Body of pancreas (tissue), 4 donors: ENCODE data around the gene RHBDD3. TPM values are rescaled to one million over a fixed set of nuclear protein-coding genes. Genes with fewer than 3 reads are reported as not detected.

Experiments
- ATAC-seq: fragments of 150-250 bp; one replicate; pipeline ENCODE4 v1.9.1; 2016
- DNase-seq, 4 donors: peaks; one replicate each; pipeline ENCODE4 v3.0.0-alpha.2; 2019
- H3K27ac ChIP-seq, 4 donors: fragments of 200-600 bp; sonication (generic); 1 replicate in 3 of 4; 2 replicates in 1 of 4; pipeline versions ENCODE4 v1.5.1 to v1.6.1; 2016 to 2019; ENCODE audit warnings: mild to moderate bottlenecking in 1 of 4, mixed read lengths in 1 of 4, moderate library complexity in 1 of 4
- H3K27me3 ChIP-seq, 2 donors: fragments of 200-600 bp; sonication (generic); one replicate each; pipeline ENCODE4 v1.6.0; 2016; ENCODE audit warnings: mild to moderate bottlenecking in 1 of 2
- H3K36me3 ChIP-seq, 2 donors: fragments of 200-600 bp; sonication (generic); replicated peaks in 1 of 2; 2 replicates each; pipeline ENCODE4 v1.5.1; 2016; ENCODE audit warnings: low read depth in 2 of 2; ENCODE audit not compliant: insufficient read depth in 1 of 2
- H3K4me1 ChIP-seq: fragments of 200-600 bp; sonication (generic); one replicate; pipeline ENCODE4 v1.6.0; 2016
- H3K4me3 ChIP-seq, 2 donors: fragments of 200-600 bp; sonication (generic); 1 replicate in 1 of 2; 2 replicates in 1 of 2; pipeline ENCODE4 v1.5.1; 2016 to 2019
- H3K9me3 ChIP-seq, 3 donors: fragments of 200-600 bp; sonication (generic); 1 replicate in 2 of 3; 2 replicates in 1 of 3; pipeline ENCODE4 v1.5.1; 2016
- POLR2A ChIP-seq, 3 donors: fragments of 450-650 bp; IDR thresholded peaks; one replicate each; pipeline ENCODE4 v1.6.1; 2016; ENCODE audit warnings: antibody characterized with exemption in 3 of 3, mild to moderate bottlenecking in 2 of 3
- WGBS, 2 donors: methylation state at CpG; one replicate each; pipeline ENCODE4 v1.1.5; 2017; 5-methylcytosine and 5-hydroxymethylcytosine counted together
- intact Hi-C: fragments of 100-400 bp; cut with DNase I; formaldehyde crosslinking; loops from one replicate; pipeline ENCODE4 v1.15.1; 2023
- total RNA-seq, 2 donors: library from RNA; depleted of rRNA; stranded (reverse); fragments of >200 nt; gene quantifications; one replicate each; pipeline ENCODE4 v1.1.0, GENCODE V29; 2016
- TF ChIP-seq, protein P1 (sequence below), 7 experiments: fragments of 450-650 bp in 4 of 7; fragments of 200-600 bp in 3 of 7; sonication (generic) in 3 of 7; IDR thresholded peaks; one replicate each; pipeline ENCODE4 v1.5.1; 2016 to 2019; ENCODE audit warnings: antibody characterized with exemption in 7 of 7

The RHBDD3 gene
- total RNA-seq, 2 donors from 2014 or later, result 32.4 to 42.2 TPM

GRCh38 chr22:29300807-29301601 is 33.2 kb upstream of the RHBDD3 start:
- TF ChIP-seq POLR2A (IDR thresholded peaks at IDR 0.05), result no peak
- TF ChIP-seq, protein P1, sequence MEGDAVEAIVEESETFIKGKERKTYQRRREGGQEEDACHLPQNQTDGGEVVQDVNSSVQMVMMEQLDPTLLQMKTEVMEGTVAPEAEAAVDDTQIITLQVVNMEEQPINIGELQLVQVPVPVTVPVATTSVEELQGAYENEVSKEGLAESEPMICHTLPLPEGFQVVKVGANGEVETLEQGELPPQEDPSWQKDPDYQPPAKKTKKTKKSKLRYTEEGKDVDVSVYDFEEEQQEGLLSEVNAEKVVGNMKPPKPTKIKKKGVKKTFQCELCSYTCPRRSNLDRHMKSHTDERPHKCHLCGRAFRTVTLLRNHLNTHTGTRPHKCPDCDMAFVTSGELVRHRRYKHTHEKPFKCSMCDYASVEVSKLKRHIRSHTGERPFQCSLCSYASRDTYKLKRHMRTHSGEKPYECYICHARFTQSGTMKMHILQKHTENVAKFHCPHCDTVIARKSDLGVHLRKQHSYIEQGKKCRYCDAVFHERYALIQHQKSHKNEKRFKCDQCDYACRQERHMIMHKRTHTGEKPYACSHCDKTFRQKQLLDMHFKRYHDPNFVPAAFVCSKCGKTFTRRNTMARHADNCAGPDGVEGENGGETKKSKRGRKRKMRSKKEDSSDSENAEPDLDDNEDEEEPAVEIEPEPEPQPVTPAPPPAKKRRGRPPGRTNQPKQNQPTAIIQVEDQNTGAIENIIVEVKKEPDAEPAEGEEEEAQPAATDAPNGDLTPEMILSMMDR (IDR thresholded peaks at IDR 0.05), result no peak
- intact Hi-C loops, result no loop called here
- WGBS, 2 donors, result 72 to 76% methylated on average over 10 of the region's 10 CpGs

GRCh38 chr22:29300467-29300806 is 32.7 kb upstream of the RHBDD3 start:
- Histone ChIP-seq H3K4me3 (no peak overlapping the region), H3K27ac (no peak overlapping the region), H3K9me3 (no peaks in the 10 kb centered on the region), H3K4me1 (peaks cover 15% of the 10 kb centered on the region), H3K27me3 (no peaks in the 10 kb centered on the region), H3K36me3 (peaks cover 37 to 39% of the 10 kb centered on the region in 2 donors)
- intact Hi-C loops, result no loop called here
- no peak for ATAC-seq
- WGBS, 2 donors, result 70 to 72% methylated on average over 4 of the region's 4 CpGs
- peak in 1 of 4 donors; percentile 6 for DNase-seq
- TF ChIP-seq POLR2A (IDR thresholded peaks at IDR 0.05), result no peak
- TF ChIP-seq, protein P1 (IDR thresholded peaks at IDR 0.05), result no peak

More at GRCh38 chr22:29300807-29301601, 33.2 kb upstream of the RHBDD3 start:
- no peak overlapping the region for H3K4me3 ChIP-seq
- no peak overlapping the region for H3K27ac ChIP-seq
- H3K4me1 ChIP-seq, result peaks cover 17% of the 10 kb centered on the region
- ATAC-seq, result no peak
- H3K9me3 ChIP-seq, result no peaks in the 10 kb centered on the region
- peak in 1 of 4 donors; percentile 8 for DNase-seq
- peaks cover 32 to 35% of the 10 kb centered on the region in 2 donors for H3K36me3 ChIP-seq
- H3K27me3 ChIP-seq, result no peaks in the 10 kb centered on the region

GRCh38 chr22:29299136-29299900 is 31.5 kb upstream of the RHBDD3 start:
- Histone ChIP-seq H3K27ac (no peak overlapping the region), H3K36me3 (peaks cover 37 to 45% of the 10 kb centered on the region in 2 donors), H3K9me3 (no peaks in the 10 kb centered on the region), H3K4me1 (peaks cover 15% of the 10 kb centered on the region), H3K4me3 (no peak overlapping the region), H3K27me3 (no peaks in the 10 kb centered on the region)
- 88 to 93% methylated on average over 19 of the region's 19 CpGs for WGBS, 2 donors
- DNase-seq, result peak in 1 of 4 donors; percentile 14
- intact Hi-C loops, result loop anchor here (10.0 kb wide), 1 partner anchor 225 kb away; no protein-coding TSS in a partner anchor
- ATAC-seq, result no peak
- no peak for TF ChIP-seq POLR2A (IDR thresholded peaks at IDR 0.05)
- TF ChIP-seq, protein P1 (IDR thresholded peaks at IDR 0.05), result no peak

DNA sequence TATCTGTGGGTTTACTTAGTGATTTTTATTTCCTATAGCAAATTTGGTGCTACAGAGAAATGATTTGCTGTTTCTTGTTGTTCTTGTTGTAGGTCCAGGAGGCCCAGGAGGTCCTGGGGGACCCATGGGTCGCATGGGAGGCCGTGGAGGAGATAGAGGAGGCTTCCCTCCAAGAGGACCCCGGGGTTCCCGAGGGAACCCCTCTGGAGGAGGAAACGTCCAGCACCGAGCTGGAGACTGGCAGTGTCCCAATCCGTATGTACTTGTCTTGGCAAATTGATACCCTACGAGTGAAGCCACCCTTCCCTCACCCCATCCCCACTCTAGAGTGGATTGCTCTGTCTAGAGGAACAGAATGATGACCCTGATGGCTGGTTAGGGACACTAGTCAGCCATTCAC is 30.9 kb upstream of the RHBDD3 start:
- ATAC-seq (no peak), DNase-seq (no peak)
- Histone ChIP-seq H3K36me3 (peaks cover 37 to 48% of the 10 kb centered on the region in 2 donors), H3K27me3 (no peaks in the 10 kb centered on the region), H3K27ac (no peak overlapping the region), H3K4me1 (peaks cover 15% of the 10 kb centered on the region), H3K9me3 (no peaks in the 10 kb centered on the region), H3K4me3 (no peak overlapping the region)
- no peak for TF ChIP-seq POLR2A (IDR thresholded peaks at IDR 0.05)
- TF ChIP-seq, protein P1 (IDR thresholded peaks at IDR 0.05), result no peak
- intact Hi-C loops, result loop anchor here (10.0 kb wide), 1 partner anchor 226 kb away; no protein-coding TSS in a partner anchor
- WGBS, 2 donors, result 75 to 80% methylated on average over 4 to 8 of the region's 8 CpGs
